Measurements from ENCODE around the gene UBTD2. TPM values are rescaled to one million over a fixed set of nuclear protein-coding genes. Genes with fewer than 3 reads are reported as not detected.
A peak's percentile ranks its signal among the peaks of the same experiment; 100 is the strongest.

Gene UBTD2
- total and polyA plus RNA-seq, 10 of the 15 experiments (the other 5 are each of a cell fraction or from before 2014, with no cell fraction given), result 7.7 to 30.5 (median 19.4) TPM

DNA sequence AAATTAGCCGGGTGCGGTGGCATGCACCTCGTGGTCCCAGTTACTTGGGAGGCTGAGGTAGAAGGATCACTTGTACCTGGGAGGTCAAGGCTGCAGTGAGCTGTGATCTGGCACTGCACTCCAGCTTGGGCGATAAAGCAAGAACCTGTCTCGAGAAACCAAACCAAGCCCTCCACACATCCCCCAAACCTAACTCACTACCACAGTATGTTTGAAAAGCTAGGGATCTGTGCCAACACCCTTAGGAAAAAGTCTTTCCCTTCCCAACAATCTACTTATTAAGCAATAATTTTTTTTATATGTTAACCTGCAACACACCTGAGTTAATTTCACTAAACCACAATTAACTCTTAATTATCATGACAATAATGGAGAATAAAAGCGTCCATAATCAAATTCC lies 2.2 kb downstream of the UBTD2 start:
- no TSS peak for BruUV-seq (replicated peaks)
- ChIA-PET CTCF (interaction anchor here (0.6 to 3.9 kb wide), 14 partner anchors 10 to 370 kb away, joined by 3 to 34 read pairs (median 6); partner anchors contain the start of gene STK10), POLR2A (interaction anchor here (0.5 to 1.0 kb wide), 4 partner anchors 10 to 89 kb away, joined by 3 to 5 read pairs (median 4); no protein-coding TSS in a partner anchor), SMC1A (ENCODE audit: uncharacterized antibody, unreplicated experiment) (interaction anchor here (0.6 to 4.4 kb wide), 15 partner anchors 9 to 375 kb away, joined by 3 to 54 read pairs (median 5); partner anchors contain the start of gene STK10), RAD21 (ENCODE audit: unreplicated experiment) (interaction anchor here (0.6 to 2.9 kb wide), 11 partner anchors 12 to 370 kb away, joined by 3 to 12 read pairs (median 4); no protein-coding TSS in a partner anchor)
- Histone ChIP-seq H3K4me2 (ENCODE audit: control insufficient read depth, insufficient read depth) (peak overlapping the region; percentile 61), H3K9ac (ENCODE audit: control insufficient read depth, insufficient read depth, low read length) (peak overlapping the region; percentile 84), H3K9me3 (replicated peaks; ENCODE audit: control insufficient read depth, insufficient read depth, low read length) (peaks cover 6% of the 10 kb centered on the region; the same call in 2 of the 3 replicates), H3K27ac (ENCODE audit: control insufficient read depth, insufficient read depth) (peak overlapping the region; percentile 62; the same call in 1 of the 2 replicates), H3K79me2 (ENCODE audit: control insufficient read depth, insufficient read depth, low read length) (peaks cover 73% of the 10 kb centered on the region), H3K36me3 (ENCODE audit: control insufficient read depth in 2 of 2, insufficient read depth in 2 of 2, low read length in 1 of 2) (peaks cover 0 to 9% of the 10 kb centered on the region in 2 experiments; a peak in 1 of 4 replicates), H4K20me1 (ENCODE audit: control insufficient read depth, insufficient read depth) (no peaks in the 10 kb centered on the region), H2AFZ (ENCODE audit: control insufficient read depth, low read depth, low read length) (no peak overlapping the region), H3K27me3 (replicated peaks in 1 of 2; ENCODE audit: control insufficient read depth in 2 of 2, insufficient read depth in 2 of 2, low read length in 1 of 2) (no peaks in the 10 kb centered on the region), H3K4me1 (ENCODE audit: control insufficient read depth, insufficient read depth, low read length) (peaks cover under 1% of the 10 kb centered on the region; the same call in 1 of the 2 replicates), H3K4me3 (peak overlapping the region; percentile 99)
- in situ Hi-C loops (cut with MboI) (loop anchor here (25.0 kb wide), 1 partner anchor 869 kb away; the partner anchor contains the start of gene FGF18), intact Hi-C loops (cut with micrococcal nuclease; ENCODE audit: unreplicated experiment) (no loop called here)
- DNase-seq (ENCODE audit: low read depth, low spot score) (no peak), FAIRE-seq (no peak), ATAC-seq (no peak)
- no peak for TF ChIP-seq ZNF274 (IDR thresholded peaks at IDR 0.05; ENCODE audit: insufficient read depth, insufficient read length)
- WGBS (ENCODE audit: insufficient coverage, insufficient replicate concordance, low lambda C conversion rate, missing lambda C conversion rate), result 81% methylated on average over 6 of the region's 6 CpGs

DNA sequence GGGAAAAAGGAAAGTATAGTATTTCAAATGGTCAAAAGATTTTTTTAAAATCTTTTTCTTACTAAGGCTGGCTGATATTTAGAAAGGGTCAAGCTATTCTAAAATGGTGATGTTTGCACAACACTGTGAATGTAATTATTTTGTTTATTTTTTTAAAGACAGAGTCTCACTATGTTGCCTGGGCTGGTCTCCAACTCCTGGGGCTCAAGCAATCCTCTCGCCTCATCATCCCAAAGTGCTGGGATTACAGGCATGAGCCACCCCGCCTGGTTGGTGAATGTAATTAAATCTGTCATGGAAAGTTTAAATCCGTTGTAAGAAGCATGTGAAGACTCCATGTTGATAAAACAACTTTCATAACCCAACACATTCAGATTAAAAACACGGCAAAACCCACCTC lies 2.6 kb downstream of the UBTD2 start:
- CTCF ChIA-PET, result interaction anchor here (0.6 to 3.9 kb wide), 10 partner anchors 10 to 173 kb away, joined by 3 to 34 read pairs (median 4); partner anchors contain the start of genes EFCAB9 and STK10
- Histone ChIP-seq H3K9me3 (replicated peaks; ENCODE audit: control insufficient read depth, insufficient read depth, low read length) (peaks cover 6% of the 10 kb centered on the region; the same call in 2 of the 3 replicates), H3K4me2 (ENCODE audit: control insufficient read depth, insufficient read depth) (peak overlapping the region; percentile 62), H4K20me1 (ENCODE audit: control insufficient read depth, insufficient read depth) (no peaks in the 10 kb centered on the region), H3K36me3 (ENCODE audit: control insufficient read depth in 2 of 2, insufficient read depth in 2 of 2, low read length in 1 of 2) (peaks cover 0 to 11% of the 10 kb centered on the region in 2 experiments; a peak in 1 of 4 replicates), H3K9ac (ENCODE audit: control insufficient read depth, insufficient read depth, low read length) (no peak overlapping the region), H3K4me1 (ENCODE audit: control insufficient read depth, insufficient read depth, low read length) (peaks cover 3% of the 10 kb centered on the region; the same call in 1 of the 2 replicates), H3K27ac (ENCODE audit: control insufficient read depth, insufficient read depth) (no peak overlapping the region), H3K79me2 (ENCODE audit: control insufficient read depth, insufficient read depth, low read length) (peaks cover 77% of the 10 kb centered on the region), H3K27me3 (replicated peaks in 1 of 2; ENCODE audit: control insufficient read depth in 2 of 2, insufficient read depth in 2 of 2, low read length in 1 of 2) (no peaks in the 10 kb centered on the region), H3K4me3 (peak overlapping the region; percentile 99), H2AFZ (ENCODE audit: control insufficient read depth, low read depth, low read length) (no peak overlapping the region)
- 93% methylated on average over 4 of the region's 4 CpGs for WGBS (ENCODE audit: insufficient coverage, insufficient replicate concordance, low lambda C conversion rate, missing lambda C conversion rate)
- POLR2A ChIA-PET, result interaction anchor here (0.6 to 1.0 kb wide), 4 partner anchors 10 to 88 kb away, joined by 3 to 4 read pairs (median 4); no protein-coding TSS in a partner anchor
- no peak for ATAC-seq
- in situ Hi-C loops (cut with MboI), result loop anchor here (25.0 kb wide), 1 partner anchor 869 kb away; the partner anchor contains the start of gene FGF18
- RAD21 ChIA-PET (ENCODE audit: unreplicated experiment), result interaction anchor here (0.9 to 2.9 kb wide), 9 partner anchors 11 to 175 kb away, joined by 3 to 12 read pairs (median 3); partner anchors contain the start of gene STK10
- intact Hi-C loops (cut with micrococcal nuclease; ENCODE audit: unreplicated experiment), result no loop called here
- no peak for DNase-seq (ENCODE audit: low read depth, low spot score)
- FAIRE-seq, result no peak
- BruUV-seq (replicated peaks), result no TSS peak
- SMC1A ChIA-PET (ENCODE audit: uncharacterized antibody, unreplicated experiment), result interaction anchor here (0.7 to 4.4 kb wide), 12 partner anchors 9 to 375 kb away, joined by 3 to 54 read pairs (median 4); partner anchors contain the start of gene STK10
- TF ChIP-seq NFYA (IDR thresholded peaks at IDR 0.05; ENCODE audit: borderline replicate concordance, low read depth, low read length) (no peak), CHD1 (IDR thresholded peaks at IDR 0.05; ENCODE audit: low read depth, low read length) (no peak), POLR2AphosphoS2 (IDR thresholded peaks at IDR 0.05; ENCODE audit: low read depth, low read length) (no peak), NR2C2 (IDR thresholded peaks at IDR 0.05; ENCODE audit: borderline replicate concordance, control insufficient read depth, insufficient read length, low read depth) (no peak), REST (IDR thresholded peaks at IDR 0.05; ENCODE audit: low read depth, low read length) (no peak)
- TF ChIP-seq, protein P1, sequence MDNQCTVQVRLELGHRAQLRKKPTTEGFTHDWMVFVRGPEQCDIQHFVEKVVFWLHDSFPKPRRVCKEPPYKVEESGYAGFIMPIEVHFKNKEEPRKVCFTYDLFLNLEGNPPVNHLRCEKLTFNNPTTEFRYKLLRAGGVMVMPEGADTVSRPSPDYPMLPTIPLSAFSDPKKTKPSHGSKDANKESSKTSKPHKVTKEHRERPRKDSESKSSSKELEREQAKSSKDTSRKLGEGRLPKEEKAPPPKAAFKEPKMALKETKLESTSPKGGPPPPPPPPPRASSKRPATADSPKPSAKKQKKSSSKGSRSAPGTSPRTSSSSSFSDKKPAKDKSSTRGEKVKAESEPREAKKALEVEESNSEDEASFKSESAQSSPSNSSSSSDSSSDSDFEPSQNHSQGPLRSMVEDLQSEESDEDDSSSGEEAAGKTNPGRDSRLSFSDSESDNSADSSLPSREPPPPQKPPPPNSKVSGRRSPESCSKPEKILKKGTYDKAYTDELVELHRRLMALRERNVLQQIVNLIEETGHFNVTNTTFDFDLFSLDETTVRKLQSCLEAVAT (IDR thresholded peaks at IDR 0.05), result no peak
- TF ChIP-seq, protein P2, sequence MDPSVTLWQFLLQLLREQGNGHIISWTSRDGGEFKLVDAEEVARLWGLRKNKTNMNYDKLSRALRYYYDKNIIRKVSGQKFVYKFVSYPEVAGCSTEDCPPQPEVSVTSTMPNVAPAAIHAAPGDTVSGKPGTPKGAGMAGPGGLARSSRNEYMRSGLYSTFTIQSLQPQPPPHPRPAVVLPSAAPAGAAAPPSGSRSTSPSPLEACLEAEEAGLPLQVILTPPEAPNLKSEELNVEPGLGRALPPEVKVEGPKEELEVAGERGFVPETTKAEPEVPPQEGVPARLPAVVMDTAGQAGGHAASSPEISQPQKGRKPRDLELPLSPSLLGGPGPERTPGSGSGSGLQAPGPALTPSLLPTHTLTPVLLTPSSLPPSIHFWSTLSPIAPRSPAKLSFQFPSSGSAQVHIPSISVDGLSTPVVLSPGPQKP (IDR thresholded peaks at IDR 0.05; ENCODE audit: low read depth, low read length), result no peak
